Stimulated activated effector memory CD8-positive, alpha-beta T cell treated with anti-CD3 and anti-CD28 coated beads, Interleukin-12 subunit alpha, Interleukin-12 subunit beta, amount 100 ng/mL, for 72 hours (primary cell): ENCODE results near the gene CLDN14.

ENCODE experiments used
- ATAC-seq: fragments of 150-1000 bp; cut with Tn5 transposase; 2 replicates; pipeline ENCODE4 v1.10.0; 2021
- DNase-seq, 2 donors: peaks; one replicate each; pipeline ENCODE4 v3.0.0; 2021 to 2022; ENCODE audit warnings: low spot score in 2 of 2
- H3K27ac Mint-ChIP-seq: one replicate; pipeline ENCODE4 v1.8.0; 2022; ENCODE audit warnings: mild to moderate bottlenecking, mixed read lengths
- H3K36me3 Mint-ChIP-seq: one replicate; pipeline ENCODE4 v1.8.0; 2022; ENCODE audit warnings: mild to moderate bottlenecking, mixed read lengths
- H3K4me1 Mint-ChIP-seq: one replicate; pipeline ENCODE4 v1.8.0; 2022; ENCODE audit warnings: mixed read lengths
- H3K4me3 Mint-ChIP-seq: one replicate; pipeline ENCODE4 v1.8.0; 2022; ENCODE audit warnings: mild to moderate bottlenecking, mixed read lengths
- H3K9me3 Mint-ChIP-seq: one replicate; pipeline ENCODE4 v1.8.0; 2022; ENCODE audit warnings: mixed read lengths

CLDN14 gene

GRCh38 chr21:36436829-36437744 is 42.8 kb downstream of the CLDN14 start:
- no peak for DNase-seq
- H3K4me1 Mint-ChIP-seq, result peaks cover 4% of the 10 kb centered on the region
- peak overlapping the region; percentile 12 for H3K27ac Mint-ChIP-seq
- H3K36me3 Mint-ChIP-seq, result no peaks in the 10 kb centered on the region
- no peak for ATAC-seq
- H3K4me3 Mint-ChIP-seq, result no peak overlapping the region
- no peaks in the 10 kb centered on the region for H3K9me3 Mint-ChIP-seq

GRCh38 chr21:36434144-36434543 is 45.8 kb downstream of the CLDN14 start:
- no peak for DNase-seq
- Mint-ChIP-seq H3K27ac (peak overlapping the region; percentile 54), H3K9me3 (no peaks in the 10 kb centered on the region), H3K4me1 (peaks cover 21% of the 10 kb centered on the region), H3K4me3 (no peak overlapping the region), H3K36me3 (no peaks in the 10 kb centered on the region)
- no peak for ATAC-seq

GRCh38 chr21:36433059-36433709 is 46.7 kb downstream of the CLDN14 start:
- Mint-ChIP-seq H3K9me3 (no peaks in the 10 kb centered on the region), H3K4me1 (peaks cover 29% of the 10 kb centered on the region), H3K36me3 (no peaks in the 10 kb centered on the region), H3K4me3 (no peak overlapping the region), H3K27ac (no peak overlapping the region)
- DNase-seq, result no peak
- no peak for ATAC-seq

GRCh38 chr21:36431252-36431651 is 48.7 kb downstream of the CLDN14 start:
- H3K4me3 Mint-ChIP-seq, result peak overlapping the region; percentile 76
- no peaks in the 10 kb centered on the region for H3K9me3 Mint-ChIP-seq
- no peaks in the 10 kb centered on the region for H3K36me3 Mint-ChIP-seq
- H3K27ac Mint-ChIP-seq, result no peak overlapping the region
- ATAC-seq (no peak), DNase-seq (no peak)
- peaks cover 29% of the 10 kb centered on the region for H3K4me1 Mint-ChIP-seq

DNA sequence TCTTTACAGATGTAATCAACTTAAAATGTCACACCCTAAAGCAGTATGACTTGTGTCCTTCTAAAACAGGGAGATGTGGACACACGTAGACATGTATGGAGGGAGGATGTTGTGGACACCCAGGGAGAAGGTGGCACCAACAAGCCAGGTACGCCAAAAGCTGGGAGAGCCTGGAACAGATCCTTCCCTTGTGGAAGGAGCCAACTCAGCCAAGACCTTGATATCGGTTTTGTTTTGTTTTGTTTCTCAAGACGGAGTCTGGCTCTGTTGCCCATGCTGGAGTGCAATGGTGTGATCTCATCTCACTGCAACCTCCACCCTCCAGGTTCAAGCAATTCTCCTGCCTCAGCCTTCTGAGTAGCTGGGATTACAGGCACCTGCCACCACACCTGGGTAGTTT is 49.1 kb downstream of the CLDN14 start:
- Mint-ChIP-seq H3K36me3 (no peaks in the 10 kb centered on the region), H3K4me3 (peak overlapping the region; percentile 76), H3K27ac (peak overlapping the region; percentile 91), H3K4me1 (peaks cover 29% of the 10 kb centered on the region), H3K9me3 (no peaks in the 10 kb centered on the region)
- DNase-seq (no peak), ATAC-seq (no peak)

DNA sequence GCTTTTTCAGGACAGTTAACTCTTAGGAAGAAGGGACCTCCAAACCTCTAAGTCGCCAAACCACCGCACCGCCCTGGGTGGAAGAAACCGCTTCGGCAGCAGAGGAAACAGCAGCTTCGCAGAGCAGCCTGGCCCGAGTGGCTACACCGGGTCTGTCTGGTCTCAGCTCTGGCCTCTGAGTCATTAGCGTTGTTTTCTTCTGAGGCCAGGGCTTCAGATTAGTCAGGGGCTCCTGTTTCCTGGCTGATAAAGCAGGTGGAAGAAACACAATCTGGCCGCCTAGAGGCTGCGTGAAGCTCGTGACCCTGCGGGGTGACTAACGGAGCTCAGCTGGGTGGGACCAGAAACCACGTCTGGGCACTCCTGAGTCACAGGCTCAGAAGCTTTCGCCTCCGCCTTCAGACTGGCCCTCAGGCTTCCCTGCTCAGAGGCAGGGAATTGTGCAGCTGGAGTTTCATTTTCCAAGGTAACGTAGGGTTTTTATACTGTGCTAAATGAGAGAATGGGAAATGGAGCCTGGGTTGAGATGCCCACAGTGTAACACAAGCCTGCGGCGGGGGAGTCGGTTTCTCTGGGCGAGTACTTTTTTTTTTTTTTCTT is 49.9 kb downstream of the CLDN14 start:
- peak; percentile 60 to 85 for DNase-seq
- H3K27ac Mint-ChIP-seq, result peak overlapping the region; percentile 91
- H3K4me3 Mint-ChIP-seq, result peak overlapping the region; percentile 76
- no peaks in the 10 kb centered on the region for H3K36me3 Mint-ChIP-seq
- ATAC-seq, result peak; percentile 98
- no peaks in the 10 kb centered on the region for H3K9me3 Mint-ChIP-seq
- H3K4me1 Mint-ChIP-seq, result peaks cover 29% of the 10 kb centered on the region

DNA sequence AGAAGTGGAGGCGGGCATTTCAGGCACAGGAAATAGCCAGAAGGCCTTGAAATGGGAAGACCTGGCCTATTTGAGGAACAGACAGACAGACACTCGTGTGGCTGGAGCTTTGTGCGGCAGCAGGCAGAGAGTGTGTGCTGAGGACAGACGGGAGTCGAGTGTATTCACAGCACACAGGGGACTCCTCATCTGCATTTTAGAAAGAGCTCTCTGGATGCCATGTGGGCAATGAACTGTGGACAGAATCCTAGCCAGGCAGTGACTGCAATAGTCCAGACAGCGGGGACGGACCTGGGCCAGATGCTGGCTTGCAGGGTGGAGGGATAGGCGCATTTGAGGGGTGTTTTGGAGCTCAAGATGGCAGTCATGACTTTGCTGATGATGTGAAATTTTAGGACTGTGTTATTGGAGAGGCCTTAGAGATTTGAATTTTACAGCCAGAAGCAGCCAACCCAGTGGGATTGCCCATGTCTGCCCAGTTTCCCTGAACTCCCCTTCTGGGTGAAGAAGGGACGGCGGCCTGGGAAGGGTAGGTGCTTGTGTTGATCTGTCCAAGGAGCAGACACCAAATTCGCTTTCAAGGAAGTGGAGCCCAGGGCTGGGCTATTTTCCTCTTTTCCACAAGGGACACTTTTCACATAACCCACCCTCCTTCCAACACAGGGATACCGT is 51.0 kb downstream of the CLDN14 start:
- ATAC-seq (no peak), DNase-seq (no peak)
- H3K36me3 Mint-ChIP-seq, result no peaks in the 10 kb centered on the region
- H3K4me3 Mint-ChIP-seq, result peak overlapping the region; percentile 76
- no peaks in the 10 kb centered on the region for H3K9me3 Mint-ChIP-seq
- H3K27ac Mint-ChIP-seq, result peak overlapping the region; percentile 91
- H3K4me1 Mint-ChIP-seq, result peaks cover 29% of the 10 kb centered on the region

- Mint-ChIP-seq H3K36me3 (no peaks in the 10 kb centered on the region), H3K27ac (no peak overlapping the region)
- no peak for ATAC-seq
Observed at GRCh38 chr21:36427502-36427901, 52.4 kb downstream of the CLDN14 start.

GRCh38 chr21:36425286-36425685 is 54.6 kb downstream of the CLDN14 start:
- ATAC-seq (no peak), DNase-seq (no peak)
- Mint-ChIP-seq H3K4me1 (peaks cover 19% of the 10 kb centered on the region), H3K36me3 (no peaks in the 10 kb centered on the region), H3K4me3 (no peak overlapping the region), H3K9me3 (no peaks in the 10 kb centered on the region), H3K27ac (no peak overlapping the region)

More at GRCh38 chr21:36427502-36427901, 52.4 kb downstream of the CLDN14 start:
- Mint-ChIP-seq H3K4me1 (peaks cover 29% of the 10 kb centered on the region), H3K9me3 (no peaks in the 10 kb centered on the region), H3K4me3 (no peak overlapping the region)
- DNase-seq, result no peak

- Mint-ChIP-seq H3K9me3 (no peaks in the 10 kb centered on the region), H3K4me3 (no peak overlapping the region), H3K27ac (peak overlapping the region; percentile 67), H3K36me3 (peaks cover under 1% of the 10 kb centered on the region), H3K4me1 (peaks cover 12% of the 10 kb centered on the region)
- ATAC-seq (no peak), DNase-seq (no peak)
Observed at GRCh38 chr21:36424592-36424991, 55.3 kb downstream of the CLDN14 start.

DNA sequence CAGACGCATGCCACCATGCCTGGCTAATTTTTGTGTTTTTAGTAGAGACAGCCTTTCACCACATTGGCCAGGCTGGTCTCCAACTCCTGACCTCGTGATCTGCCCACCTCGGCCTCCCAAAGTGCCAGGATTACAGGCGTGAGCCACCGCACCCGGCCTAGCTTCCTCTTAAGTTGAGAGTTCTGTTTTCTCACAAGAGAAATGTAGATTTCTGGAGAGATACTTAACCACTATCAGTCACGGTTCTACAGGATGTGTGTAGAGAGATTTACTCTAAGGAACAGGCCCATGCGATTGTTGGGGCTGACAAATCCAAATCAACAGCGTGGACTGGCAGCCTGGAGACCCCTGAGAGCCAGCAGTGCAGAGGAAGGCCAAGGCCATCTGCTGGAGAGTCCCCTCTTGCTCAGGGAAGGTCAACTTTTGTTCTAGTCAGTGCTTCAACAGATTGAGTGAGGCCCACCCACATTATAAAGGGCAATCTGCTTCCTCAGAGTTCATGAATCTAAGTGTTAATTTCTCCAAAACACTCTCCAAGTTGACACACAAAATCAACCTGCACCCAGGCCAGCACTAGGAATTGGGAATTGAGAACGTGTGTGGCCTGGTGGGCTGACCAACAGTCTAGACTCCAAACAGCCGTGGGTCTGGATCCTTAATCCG is 56.0 kb downstream of the CLDN14 start:
- H3K27ac Mint-ChIP-seq, result peak overlapping the region; percentile 67
- H3K9me3 Mint-ChIP-seq, result no peaks in the 10 kb centered on the region
- ATAC-seq (no peak), DNase-seq (no peak)
- no peak overlapping the region for H3K4me3 Mint-ChIP-seq
- peaks cover 5% of the 10 kb centered on the region for H3K4me1 Mint-ChIP-seq
- H3K36me3 Mint-ChIP-seq, result peaks cover 7% of the 10 kb centered on the region

GRCh38 chr21:36422279-36423098 is 57.4 kb downstream of the CLDN14 start:
- no peak overlapping the region for H3K4me3 Mint-ChIP-seq
- H3K36me3 Mint-ChIP-seq, result peaks cover 21% of the 10 kb centered on the region
- DNase-seq, result peak in 1 of 2 donors; percentile 36
- no peak for ATAC-seq
- no peaks in the 10 kb centered on the region for H3K4me1 Mint-ChIP-seq
- H3K9me3 Mint-ChIP-seq, result no peaks in the 10 kb centered on the region
- H3K27ac Mint-ChIP-seq, result peak overlapping the region; percentile 50

GRCh38 chr21:36420571-36421339 is 59.2 kb downstream of the CLDN14 start:
- Mint-ChIP-seq H3K9me3 (no peaks in the 10 kb centered on the region), H3K27ac (no peak overlapping the region), H3K36me3 (peaks cover 39% of the 10 kb centered on the region), H3K4me1 (no peaks in the 10 kb centered on the region), H3K4me3 (no peak overlapping the region)
- DNase-seq (no peak), ATAC-seq (no peak)
